KMS-11 (cell line): ENCODE data around the gene COMTD1.
"Not testable (repeated sequence)": the region's sequence is repeated elsewhere in the genome, so short reads cannot be mapped to it uniquely, and the experiment has no call there.

Experiments
- H2AFZ ChIP-seq: fragments of 200-600 bp; sonication (generic); 2 replicates; pipeline ENCODE4 v1.6.1; 2016; ENCODE audit warnings: antibody characterized with exemption, mixed run types, low read depth
- H3K27ac ChIP-seq: fragments of 200-600 bp; sonication (generic); 2 replicates; pipeline ENCODE4 v1.6.1; 2016; ENCODE audit warnings: mild to moderate bottlenecking, mixed run types
- H3K27me3 ChIP-seq: fragments of 200-600 bp; sonication (generic); 2 replicates; pipeline ENCODE4 v1.6.1; 2017; ENCODE audit warnings: mild to moderate bottlenecking, low read depth, mixed run types, moderate library complexity; ENCODE audit not compliant: insufficient read depth
- H3K36me3 ChIP-seq: fragments of 200-600 bp; sonication (generic); 2 replicates; pipeline ENCODE4 v1.6.1; 2017; ENCODE audit warnings: mild to moderate bottlenecking, mixed run types; ENCODE audit not compliant: insufficient read depth
- H3K4me1 ChIP-seq: fragments of 200-600 bp; sonication (generic); 2 replicates; pipeline ENCODE4 v1.6.1; 2016; ENCODE audit warnings: mild to moderate bottlenecking, low read depth, mixed run types; ENCODE audit not compliant: poor library complexity, severe bottlenecking
- H3K4me2 ChIP-seq: fragments of 200-600 bp; sonication (generic); 2 replicates; pipeline ENCODE4 v1.7.0; 2016; ENCODE audit warnings: mild to moderate bottlenecking, mixed run types
- H3K4me3 ChIP-seq: fragments of 200-600 bp; sonication (generic); IDR thresholded peaks from 2 replicates; pipeline ENCODE4 v1.6.1; 2017; ENCODE audit warnings: low read depth, low read length, mixed read lengths; ENCODE audit not compliant: insufficient read depth
- H3K79me2 ChIP-seq: fragments of 200-600 bp; sonication (generic); 2 replicates; pipeline ENCODE4 v1.6.1; 2016; ENCODE audit warnings: low read depth, mixed run types; ENCODE audit not compliant: insufficient read depth
- H3K9ac ChIP-seq: fragments of 200-600 bp; sonication (generic); 2 replicates; pipeline ENCODE4 v1.6.1; 2016; ENCODE audit warnings: mild to moderate bottlenecking, mixed run types
- H4K20me1 ChIP-seq: fragments of 200-600 bp; sonication (generic); 2 replicates; pipeline ENCODE4 v1.6.1; 2016; ENCODE audit warnings: mild to moderate bottlenecking, mixed run types; ENCODE audit not compliant: insufficient read depth
- TF ChIP-seq, protein P1 (sequence below): fragments of 200-600 bp; sonication (generic); conservative IDR thresholded peaks from 2 replicates; pipeline ENCODE4 v1.6.1; 2017; ENCODE audit warnings: low read depth, mild to moderate bottlenecking, antibody characterized with exemption, low read length, moderate library complexity, mixed read lengths

COMTD1 gene

DNA sequence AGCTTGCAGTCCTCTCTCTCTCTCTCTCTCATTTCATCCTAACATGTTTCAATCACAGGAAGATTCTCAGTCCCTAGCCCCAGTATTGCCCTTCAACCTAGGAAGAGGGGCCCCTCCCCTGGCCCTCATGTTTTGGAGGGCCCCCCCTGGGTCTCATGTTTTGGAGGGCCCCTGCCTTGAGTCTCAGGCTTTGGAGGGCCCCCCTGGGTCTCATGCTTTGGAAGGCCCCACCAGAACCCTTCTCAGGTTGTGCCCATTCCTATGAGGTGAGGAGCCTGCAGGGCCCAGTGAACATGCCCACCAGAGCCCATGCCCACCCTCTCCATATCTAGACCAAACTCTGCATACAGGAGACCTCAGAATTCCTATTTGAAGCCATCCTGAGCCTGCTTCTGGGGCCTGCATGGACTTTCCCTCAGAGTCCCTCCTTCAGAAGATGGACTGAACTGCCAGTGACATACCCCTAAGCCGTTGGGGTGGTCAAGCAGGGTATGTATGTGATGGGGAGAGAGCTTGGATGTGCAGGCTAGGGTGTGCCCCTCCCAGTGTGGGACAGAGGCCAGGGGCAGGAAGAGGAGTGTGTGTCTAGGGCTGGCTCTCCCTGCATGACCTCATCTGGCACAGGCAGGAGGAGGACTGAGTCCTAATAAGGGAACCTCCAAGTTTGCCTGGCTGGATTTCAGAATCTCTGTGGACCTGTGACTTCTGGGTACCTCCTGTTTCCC lies 33.3 kb downstream of the COMTD1 start:
- Histone ChIP-seq H3K4me3 (no peak overlapping the region), H2AFZ (no peak overlapping the region), H3K27ac (no peak overlapping the region), H3K79me2 (no peaks in the 10 kb centered on the region), H3K9ac (no peak overlapping the region), H3K36me3 (no peaks in the 10 kb centered on the region), H3K4me1 (no peaks in the 10 kb centered on the region), H3K4me2 (no peak overlapping the region), H4K20me1 (no peaks in the 10 kb centered on the region), H3K27me3 (no peaks in the 10 kb centered on the region)
- TF ChIP-seq, protein P1, sequence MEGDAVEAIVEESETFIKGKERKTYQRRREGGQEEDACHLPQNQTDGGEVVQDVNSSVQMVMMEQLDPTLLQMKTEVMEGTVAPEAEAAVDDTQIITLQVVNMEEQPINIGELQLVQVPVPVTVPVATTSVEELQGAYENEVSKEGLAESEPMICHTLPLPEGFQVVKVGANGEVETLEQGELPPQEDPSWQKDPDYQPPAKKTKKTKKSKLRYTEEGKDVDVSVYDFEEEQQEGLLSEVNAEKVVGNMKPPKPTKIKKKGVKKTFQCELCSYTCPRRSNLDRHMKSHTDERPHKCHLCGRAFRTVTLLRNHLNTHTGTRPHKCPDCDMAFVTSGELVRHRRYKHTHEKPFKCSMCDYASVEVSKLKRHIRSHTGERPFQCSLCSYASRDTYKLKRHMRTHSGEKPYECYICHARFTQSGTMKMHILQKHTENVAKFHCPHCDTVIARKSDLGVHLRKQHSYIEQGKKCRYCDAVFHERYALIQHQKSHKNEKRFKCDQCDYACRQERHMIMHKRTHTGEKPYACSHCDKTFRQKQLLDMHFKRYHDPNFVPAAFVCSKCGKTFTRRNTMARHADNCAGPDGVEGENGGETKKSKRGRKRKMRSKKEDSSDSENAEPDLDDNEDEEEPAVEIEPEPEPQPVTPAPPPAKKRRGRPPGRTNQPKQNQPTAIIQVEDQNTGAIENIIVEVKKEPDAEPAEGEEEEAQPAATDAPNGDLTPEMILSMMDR: no peak

DNA sequence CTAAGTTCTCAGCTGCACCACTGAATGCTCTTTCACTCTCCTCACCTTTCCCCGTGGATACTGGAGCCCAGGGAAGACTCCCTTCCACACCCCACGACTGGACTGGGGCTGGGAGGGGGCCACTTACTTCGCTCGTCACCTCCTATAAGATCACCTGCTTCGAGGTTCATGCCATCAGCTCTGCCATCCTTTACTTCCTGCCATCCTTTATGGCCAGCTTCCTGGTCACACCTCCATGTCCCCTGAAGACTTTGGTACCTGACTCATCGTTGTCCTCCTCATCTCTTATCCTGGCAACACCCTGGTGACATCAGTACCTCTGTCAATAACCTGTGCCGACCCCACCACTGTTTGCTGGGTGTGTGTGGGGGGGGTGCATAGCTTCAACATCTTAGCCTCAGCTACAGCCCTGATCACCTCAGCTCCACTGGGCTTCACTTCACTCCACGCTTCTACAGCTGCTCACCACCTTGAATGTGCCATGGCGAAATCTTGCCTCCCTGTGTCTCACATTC lies 33.9 kb downstream of the COMTD1 start:
- no peak overlapping the region for H3K9ac ChIP-seq
- TF ChIP-seq, protein P1: no peak
- no peak overlapping the region for H3K4me2 ChIP-seq
- no peaks in the 10 kb centered on the region for H3K36me3 ChIP-seq
- no peak overlapping the region for H2AFZ ChIP-seq
- no peaks in the 10 kb centered on the region for H3K27me3 ChIP-seq
- H3K79me2 ChIP-seq: no peaks in the 10 kb centered on the region
- H3K4me3 ChIP-seq: no peak overlapping the region
- no peak overlapping the region for H3K27ac ChIP-seq
- H3K4me1 ChIP-seq: no peaks in the 10 kb centered on the region
- no peaks in the 10 kb centered on the region for H4K20me1 ChIP-seq

DNA sequence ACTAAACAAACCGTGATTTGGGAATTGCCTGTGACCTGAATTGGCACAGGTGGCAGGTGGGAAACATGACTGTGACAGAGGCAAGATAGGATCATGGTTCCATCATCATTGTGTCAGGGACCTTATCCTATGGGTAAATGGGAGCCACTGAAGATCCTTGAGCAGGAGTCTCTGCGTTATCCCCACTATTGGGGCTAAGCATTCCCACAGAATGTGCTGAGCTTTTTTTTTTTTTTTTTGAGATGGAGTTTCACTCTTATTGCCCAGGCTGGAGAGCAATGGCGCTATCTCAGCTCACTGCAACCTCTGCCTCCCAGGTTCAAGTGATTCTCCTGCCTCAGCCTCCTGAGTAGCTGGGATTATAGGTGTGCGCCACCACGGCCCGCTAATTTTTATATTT lies 35.8 kb downstream of the COMTD1 start:
- not testable (repeated sequence) for H4K20me1 ChIP-seq, H3K27ac ChIP-seq, H3K27me3 ChIP-seq, H3K36me3 ChIP-seq, H3K4me3 ChIP-seq, H3K79me2 ChIP-seq, H2AFZ ChIP-seq, H3K4me1 ChIP-seq, H3K9ac ChIP-seq, H3K4me2 ChIP-seq

DNA sequence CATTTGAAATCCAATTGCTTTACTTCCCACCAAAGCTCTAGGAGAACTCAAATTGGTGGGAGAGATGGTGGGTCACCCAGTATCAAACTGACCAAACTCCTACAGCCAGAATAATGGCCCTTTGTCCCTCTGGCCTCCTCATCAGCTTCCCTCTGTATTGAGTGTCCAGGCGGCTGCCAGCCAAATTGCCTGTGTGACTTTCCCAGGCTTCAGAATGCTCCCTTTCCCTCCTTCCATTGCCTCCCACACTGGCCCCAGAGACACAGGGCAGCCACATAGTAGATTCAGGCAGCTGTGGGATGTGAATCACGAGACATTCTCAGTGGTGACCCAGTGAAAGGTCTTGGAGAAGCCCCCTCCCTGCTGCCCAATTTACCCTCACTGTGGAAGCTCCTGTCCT lies 37.9 kb downstream of the COMTD1 start:
- Histone ChIP-seq H3K36me3 (no peaks in the 10 kb centered on the region), H4K20me1 (no peaks in the 10 kb centered on the region), H3K27ac (no peak overlapping the region), H3K4me2 (no peak overlapping the region), H3K27me3 (no peaks in the 10 kb centered on the region), H3K9ac (no peak overlapping the region), H2AFZ (no peak overlapping the region), H3K4me1 (no peaks in the 10 kb centered on the region), H3K79me2 (no peaks in the 10 kb centered on the region), H3K4me3 (no peak overlapping the region)
- TF ChIP-seq, protein P1: no peak

DNA sequence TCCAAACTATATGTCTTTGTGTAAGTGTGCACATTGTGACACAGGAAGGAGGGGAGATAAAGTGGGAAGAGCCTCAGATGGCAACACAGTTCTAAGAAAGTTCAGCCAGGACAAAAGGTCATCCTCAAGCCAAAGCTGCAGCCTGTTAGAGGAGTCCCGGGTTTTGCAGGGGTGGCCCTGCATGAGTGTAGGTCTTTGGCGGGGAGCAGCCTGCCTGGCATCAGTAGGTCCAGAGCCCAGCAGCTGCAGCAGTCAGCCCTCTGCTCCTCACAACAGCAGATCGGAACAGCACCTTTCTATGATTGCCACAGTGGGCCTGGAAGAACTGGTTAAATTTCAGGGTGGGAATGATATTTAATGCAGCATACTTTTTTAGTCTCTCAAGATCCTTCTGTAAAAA lies 38.7 kb downstream of the COMTD1 start:
- no peak overlapping the region for H3K9ac ChIP-seq
- no peaks in the 10 kb centered on the region for H3K36me3 ChIP-seq
- no peak overlapping the region for H3K4me3 ChIP-seq
- no peaks in the 10 kb centered on the region for H3K27me3 ChIP-seq
- H3K4me2 ChIP-seq: no peak overlapping the region
- H3K27ac ChIP-seq: no peak overlapping the region
- TF ChIP-seq, protein P1: no peak
- no peaks in the 10 kb centered on the region for H4K20me1 ChIP-seq
- no peaks in the 10 kb centered on the region for H3K79me2 ChIP-seq
- no peak overlapping the region for H2AFZ ChIP-seq
- H3K4me1 ChIP-seq: no peaks in the 10 kb centered on the region
